GM19099 (cell line): ENCODE measurements around the gene CCR5AS.

Experiments used
- POLR2A ChIP-seq: IDR thresholded peaks from 3 replicates; pipeline ENCODE4 v1.6.1; 2011; ENCODE audit warnings: low read depth; ENCODE audit not compliant: insufficient read length; ENCODE audit errors: extremely low read depth

Gene CCR5AS

GRCh38 chr3:46356909-46357308 is 50.0 kb downstream of the CCR5AS start:
- TF ChIP-seq POLR2A: no peak

GRCh38 chr3:46356276-46356675 is 50.6 kb downstream of the CCR5AS start:
- TF ChIP-seq POLR2A: no peak

DNA sequence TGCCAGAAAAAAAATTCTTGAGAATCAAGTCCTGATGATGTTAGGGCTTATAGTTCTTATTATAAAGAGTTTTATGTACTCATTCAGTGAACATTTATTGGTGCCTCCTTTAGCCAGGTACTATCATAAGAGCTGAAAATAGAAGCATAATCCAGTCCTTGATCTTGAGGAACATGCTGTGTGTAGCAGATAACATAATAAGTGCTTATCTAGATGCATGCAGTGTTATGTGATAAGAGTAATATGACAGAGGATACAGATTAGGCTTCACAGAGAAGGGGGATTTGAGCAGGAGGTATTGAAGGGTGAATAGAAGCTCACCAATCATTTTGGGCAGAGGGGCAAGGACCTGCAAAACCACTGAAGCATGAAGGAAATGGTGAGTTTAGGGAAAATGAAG is 51.9 kb downstream of the CCR5AS start:
- TF ChIP-seq POLR2A: no peak

DNA sequence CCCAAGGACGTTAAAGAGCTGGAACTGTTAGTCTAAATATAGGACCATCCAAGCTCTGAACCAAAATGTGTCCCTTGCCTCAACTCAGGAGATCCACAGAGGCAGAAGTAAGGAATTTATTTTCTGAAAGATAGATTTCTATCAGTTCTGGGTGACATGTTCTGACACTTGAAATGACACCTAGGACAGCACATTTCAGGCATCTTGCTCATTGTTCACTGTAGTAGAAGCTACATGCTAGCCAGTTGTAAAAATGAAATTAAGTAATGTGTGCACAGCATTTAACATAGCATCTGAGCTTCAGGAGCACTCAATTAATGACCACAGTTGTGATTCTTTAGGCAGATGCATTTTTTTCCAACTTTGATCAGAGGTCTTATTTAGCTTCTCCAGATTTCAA is 52.4 kb downstream of the CCR5AS start:
- no peak for TF ChIP-seq POLR2A

- no peak for TF ChIP-seq POLR2A
Measured at GRCh38 chr3:46353647-46354410, 53.0 kb downstream of the CCR5AS start, which contains the start of gene CCR2. TSS of gene CCR2 (plus strand) at chr3:46354111. CDS start at chr3:46357528, 3,417 bp downstream.

GRCh38 chr3:46353090-46353489 is 53.8 kb downstream of the CCR5AS start:
- TF ChIP-seq POLR2A: no peak

- TF ChIP-seq POLR2A: no peak
Measured at GRCh38 chr3:46351646-46352045, 55.2 kb downstream of the CCR5AS start.

DNA sequence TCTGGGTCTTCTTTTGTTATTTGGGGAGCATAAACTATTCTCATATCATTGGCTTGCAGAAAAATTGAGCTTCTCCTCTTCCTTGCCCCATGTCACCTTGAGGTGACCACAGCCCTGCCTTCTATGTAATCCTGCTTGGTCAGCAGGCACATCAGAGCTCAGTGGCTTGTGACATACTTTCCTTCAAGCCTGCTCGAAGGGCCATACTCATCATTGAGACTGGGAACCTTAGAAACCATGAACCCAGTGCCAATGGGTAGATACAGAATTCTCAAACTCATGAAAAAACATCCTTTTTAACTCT is 56.7 kb downstream of the CCR5AS start:
- no peak for TF ChIP-seq POLR2A

DNA sequence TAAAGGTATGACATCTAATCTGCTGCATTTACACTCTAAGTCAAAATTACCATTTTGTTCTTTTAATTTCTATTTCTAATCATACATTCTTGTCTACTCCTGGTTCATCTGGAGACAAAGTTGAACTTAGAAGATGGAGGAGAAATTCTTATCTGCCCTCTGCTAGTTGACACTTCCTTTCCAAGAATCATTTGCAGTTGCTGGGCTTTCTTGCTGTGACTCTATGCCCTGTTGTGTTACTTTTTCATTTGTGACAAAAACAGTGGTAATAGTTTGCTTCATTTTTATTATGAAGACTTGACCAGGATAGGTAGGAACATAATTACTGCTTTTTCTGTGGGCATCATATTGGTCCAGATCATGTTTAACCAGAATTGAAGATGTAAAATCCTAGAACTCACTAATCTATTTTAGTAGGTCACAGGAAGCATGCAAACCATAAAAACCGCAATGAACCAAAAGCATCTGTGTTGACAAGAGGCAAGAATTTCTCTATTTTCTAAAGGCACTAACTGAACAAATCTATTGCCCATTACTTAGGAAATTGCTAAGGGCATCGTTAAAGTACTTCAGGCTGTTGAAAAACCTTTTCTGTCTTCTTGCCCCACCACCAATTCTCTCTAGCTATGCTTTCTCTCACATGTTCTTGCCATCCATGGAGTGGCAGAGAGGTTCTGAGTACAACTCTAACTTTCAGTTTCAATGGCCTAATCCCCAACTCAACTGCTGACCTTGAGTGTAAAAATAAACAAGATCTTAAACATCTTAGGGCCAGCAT is 57.2 kb downstream of the CCR5AS start:
- TF ChIP-seq POLR2A: no peak

DNA sequence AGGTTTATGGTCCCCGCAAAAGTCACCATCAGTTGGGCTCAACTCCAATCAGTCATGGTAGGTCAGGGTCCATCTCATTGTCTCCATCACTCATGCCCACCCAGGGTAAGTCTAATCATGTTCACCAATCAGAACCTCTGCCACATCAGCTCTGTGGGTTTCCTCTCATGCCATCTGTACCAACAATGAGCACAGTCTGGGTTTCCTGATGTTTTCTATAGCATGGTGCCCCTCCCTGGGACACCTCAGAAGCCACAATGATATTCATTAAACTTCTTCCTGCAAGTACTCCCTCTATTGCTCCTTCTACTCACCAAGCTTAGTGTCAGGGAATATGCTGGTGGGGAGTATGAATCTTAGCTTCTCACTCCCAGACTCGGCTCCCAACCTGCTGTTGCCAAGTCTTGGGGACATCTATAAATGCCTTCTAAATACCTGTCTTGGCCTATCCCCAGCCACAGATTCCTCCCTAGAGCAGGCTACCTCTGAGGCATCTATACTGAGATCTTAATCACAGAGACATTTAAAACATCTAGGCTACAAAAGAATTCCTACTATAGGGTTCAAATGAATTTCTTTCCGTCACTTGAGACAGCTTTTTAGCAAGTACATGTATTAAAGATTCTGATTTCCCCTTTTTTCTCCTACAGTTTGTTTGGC is 57.9 kb downstream of the CCR5AS start:
- no peak for TF ChIP-seq POLR2A

- TF ChIP-seq POLR2A: no peak
Measured at GRCh38 chr3:46344476-46344875, 62.4 kb downstream of the CCR5AS start.

DNA sequence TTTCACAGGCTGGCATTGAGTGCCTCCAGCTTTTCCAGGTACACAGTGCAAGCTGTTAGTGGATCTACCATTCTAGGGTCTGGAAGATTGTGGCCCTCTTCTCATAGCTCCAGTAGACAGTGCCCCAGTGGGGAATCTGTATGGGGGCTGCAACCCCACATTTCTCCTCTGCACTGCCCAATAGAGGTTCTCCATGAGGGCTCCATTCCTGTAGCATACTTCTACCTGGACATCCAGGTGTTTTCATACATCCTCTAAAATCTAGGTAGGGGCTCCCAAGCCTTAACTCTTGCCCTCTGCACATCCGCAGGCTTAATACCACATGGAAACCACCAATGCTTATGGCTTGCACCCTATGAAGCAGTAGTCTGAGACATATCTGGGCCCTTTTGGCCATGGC is 68.0 kb downstream of the CCR5AS start:
- TF ChIP-seq POLR2A: no peak

DNA sequence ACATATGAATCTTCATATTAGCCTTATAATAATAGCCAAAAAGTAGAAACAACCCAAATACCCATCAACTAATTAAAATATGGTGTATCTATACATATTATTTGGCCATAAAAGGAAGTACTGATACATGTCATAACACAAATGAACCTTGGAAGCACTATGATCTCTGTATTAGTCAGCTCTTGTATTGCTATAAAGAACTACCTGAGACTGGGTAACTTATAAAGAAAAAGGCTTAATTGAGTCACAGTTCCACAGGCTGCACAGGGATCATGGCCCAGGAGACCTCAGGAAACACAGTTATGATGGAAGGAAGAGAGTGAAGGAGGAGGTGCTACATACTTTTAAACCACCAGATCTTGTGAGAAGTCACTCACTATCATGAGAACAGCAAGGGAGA is 69.0 kb downstream of the CCR5AS start:
- no peak for TF ChIP-seq POLR2A

DNA sequence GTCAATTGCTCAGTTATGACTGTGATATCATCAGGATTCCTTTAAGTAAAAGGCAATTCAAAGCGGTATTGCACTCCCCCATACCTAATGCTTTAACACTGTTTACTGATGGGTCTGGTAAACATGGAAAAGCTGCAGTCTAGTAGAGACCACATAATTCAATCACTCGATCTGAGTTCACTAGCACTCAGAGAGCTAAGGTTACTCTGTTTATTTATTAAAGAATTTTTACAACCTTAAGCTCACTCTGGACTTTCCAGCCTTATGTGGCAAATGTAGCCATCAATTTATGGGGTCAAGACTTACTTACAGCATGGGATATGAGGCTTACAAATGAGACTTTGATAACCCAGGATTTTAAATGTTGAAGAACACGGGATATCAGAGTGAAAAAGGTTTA is 71.3 kb downstream of the CCR5AS start:
- no peak for TF ChIP-seq POLR2A

DNA sequence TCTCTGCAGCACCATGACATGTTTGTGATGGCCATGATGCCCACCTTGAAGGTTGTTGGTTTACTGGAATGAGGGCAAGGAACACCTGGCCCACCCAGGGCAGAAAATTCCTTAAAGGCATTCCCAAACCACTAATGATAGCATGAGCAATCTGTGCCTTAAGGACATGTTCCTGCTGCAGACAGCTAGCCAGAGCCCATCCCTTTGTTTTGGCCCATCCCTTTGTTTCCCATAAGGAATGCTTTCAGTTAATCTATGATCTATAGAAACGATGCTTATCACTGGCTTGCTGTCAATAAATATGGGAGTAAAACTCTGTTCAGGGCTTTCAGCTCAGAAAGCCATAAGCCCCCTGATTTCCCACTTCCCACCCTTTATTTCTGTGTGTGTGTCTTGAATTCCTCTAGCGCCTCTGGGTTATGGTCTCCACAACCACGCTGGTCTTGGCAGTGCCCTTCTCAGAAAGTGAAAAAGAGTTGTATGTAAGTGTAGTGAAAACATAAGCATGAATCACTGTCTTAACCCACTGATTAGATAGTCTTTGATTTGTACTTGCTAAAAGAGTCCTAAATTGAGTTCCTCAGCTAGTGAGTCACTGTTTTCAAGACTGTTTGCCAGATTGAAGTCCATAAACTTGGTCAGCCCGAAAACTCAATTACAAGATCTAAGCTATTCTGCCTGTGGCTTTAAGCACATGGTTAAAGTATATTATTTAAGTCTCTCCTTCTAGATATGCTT is 72.0 kb downstream of the CCR5AS start:
- no peak for TF ChIP-seq POLR2A
